Transverse colon (tissue), 4 donors: ENCODE results near the gene TMEM260.

Experiments
- EP300 ChIP-seq: sonication (generic); formaldehyde crosslinking; IDR thresholded peaks from one replicate; pipeline ENCODE4 v1.6.1; 2017; ENCODE audit warnings: antibody characterized with exemption, low read depth
- POLR2A ChIP-seq: fragments of 450-650 bp; IDR thresholded peaks from one replicate; pipeline ENCODE4 v1.6.1; 2016; ENCODE audit warnings: antibody characterized with exemption, mild to moderate bottlenecking, moderate library complexity
- POLR2AphosphoS5 ChIP-seq, 3 donors: sonication (generic); formaldehyde crosslinking; IDR thresholded peaks; one replicate each; pipeline ENCODE4 v1.6.1; 2016; ENCODE audit warnings: antibody characterized with exemption in 3 of 3
- TF ChIP-seq, protein P1 (sequence below), 5 experiments: fragments of 200-600 bp in 3 of 5; fragments of 450-650 bp in 2 of 5; sonication (generic) in 3 of 5; IDR thresholded peaks; 1 replicate in 2 of 5; 2 replicates in 3 of 5; pipeline ENCODE4 v1.5.1; 2016 to 2017; ENCODE audit warnings: antibody characterized with exemption in 5 of 5, inconsistent platforms in 3 of 5, mild to moderate bottlenecking in 2 of 5, moderate library complexity in 1 of 5

DNA sequence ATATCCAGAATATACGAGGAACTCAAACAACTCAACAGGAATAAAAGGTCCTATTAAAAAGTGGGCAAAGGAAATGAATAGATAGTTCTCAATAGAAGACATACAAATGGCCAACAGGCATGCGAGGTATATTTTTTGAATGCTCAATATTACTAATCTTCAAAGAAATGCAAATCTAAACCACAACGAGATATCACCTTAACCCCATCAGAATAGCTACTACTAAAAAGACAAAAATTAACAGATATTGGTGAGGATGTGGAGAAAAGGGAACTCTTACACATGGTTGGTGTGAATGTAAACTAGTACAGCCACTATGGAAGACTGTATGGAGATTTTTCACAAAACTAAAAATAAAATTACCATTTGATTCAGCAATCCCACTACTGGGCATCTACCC lies 99.2 kb downstream of the TMEM260 start:
- TF ChIP-seq EP300 = no peak
- TF ChIP-seq, protein P1, sequence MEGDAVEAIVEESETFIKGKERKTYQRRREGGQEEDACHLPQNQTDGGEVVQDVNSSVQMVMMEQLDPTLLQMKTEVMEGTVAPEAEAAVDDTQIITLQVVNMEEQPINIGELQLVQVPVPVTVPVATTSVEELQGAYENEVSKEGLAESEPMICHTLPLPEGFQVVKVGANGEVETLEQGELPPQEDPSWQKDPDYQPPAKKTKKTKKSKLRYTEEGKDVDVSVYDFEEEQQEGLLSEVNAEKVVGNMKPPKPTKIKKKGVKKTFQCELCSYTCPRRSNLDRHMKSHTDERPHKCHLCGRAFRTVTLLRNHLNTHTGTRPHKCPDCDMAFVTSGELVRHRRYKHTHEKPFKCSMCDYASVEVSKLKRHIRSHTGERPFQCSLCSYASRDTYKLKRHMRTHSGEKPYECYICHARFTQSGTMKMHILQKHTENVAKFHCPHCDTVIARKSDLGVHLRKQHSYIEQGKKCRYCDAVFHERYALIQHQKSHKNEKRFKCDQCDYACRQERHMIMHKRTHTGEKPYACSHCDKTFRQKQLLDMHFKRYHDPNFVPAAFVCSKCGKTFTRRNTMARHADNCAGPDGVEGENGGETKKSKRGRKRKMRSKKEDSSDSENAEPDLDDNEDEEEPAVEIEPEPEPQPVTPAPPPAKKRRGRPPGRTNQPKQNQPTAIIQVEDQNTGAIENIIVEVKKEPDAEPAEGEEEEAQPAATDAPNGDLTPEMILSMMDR (IDR thresholded peaks at IDR 0.05) = no peak
- TF ChIP-seq POLR2A = no peak
- TF ChIP-seq POLR2AphosphoS5 (IDR thresholded peaks at IDR 0.05) = no peak
